GM23248 (cell line): ENCODE data around the gene HMGXB3. TPM values are rescaled to one million over a fixed set of nuclear protein-coding genes. Genes with fewer than 3 reads are reported as not detected.

Experiments
- DNase-seq: peaks from one replicate; pipeline ENCODE4 v3.0.0-alpha.2; 2015
- H2AFZ ChIP-seq: fragments of 200-600 bp; sonication (generic); 2 replicates; pipeline ENCODE4 v1.6.1; 2016; ENCODE audit warnings: antibody characterized with exemption
- H3F3A ChIP-seq: fragments of 200-600 bp; sonication (generic); 2 replicates; pipeline ENCODE4 v1.6.1; 2016; ENCODE audit warnings: mild to moderate bottlenecking, antibody characterized with exemption, mixed run types; ENCODE audit not compliant: insufficient read depth
- H3K27ac ChIP-seq: fragments of 200-600 bp; sonication (generic); 2 replicates; pipeline ENCODE4 v1.5.1; 2016; ENCODE audit warnings: mild to moderate bottlenecking
- H3K27me3 ChIP-seq: fragments of 200-600 bp; sonication (generic); replicated peaks from 2 replicates; pipeline ENCODE4 v1.6.1; 2016; ENCODE audit warnings: mild to moderate bottlenecking; ENCODE audit not compliant: insufficient read depth
- H3K36me3 ChIP-seq: fragments of 200-600 bp; sonication (generic); 2 replicates; pipeline ENCODE4 v1.6.1; 2016; ENCODE audit warnings: low read depth, mild to moderate bottlenecking
- H3K4me1 ChIP-seq: fragments of 200-600 bp; sonication (generic); 2 replicates; pipeline ENCODE4 v1.6.1; 2016; ENCODE audit warnings: mild to moderate bottlenecking; ENCODE audit not compliant: insufficient read depth
- H3K4me2 ChIP-seq: fragments of 200-600 bp; sonication (generic); one replicate; pipeline ENCODE4 v1.6.1; 2016; ENCODE audit warnings: mild to moderate bottlenecking; ENCODE audit not compliant: unreplicated experiment
- H3K4me3 ChIP-seq: fragments of 200-600 bp; sonication (generic); 2 replicates; pipeline ENCODE4 v1.5.1; 2016; ENCODE audit warnings: mild to moderate bottlenecking
- H3K79me2 ChIP-seq: fragments of 200-600 bp; sonication (generic); 2 replicates; pipeline ENCODE4 v1.6.1; 2016; ENCODE audit warnings: mild to moderate bottlenecking; ENCODE audit not compliant: insufficient read depth
- H3K9ac ChIP-seq: fragments of 200-600 bp; sonication (generic); 2 replicates; pipeline ENCODE4 v1.6.1; 2016; ENCODE audit warnings: mild to moderate bottlenecking
- H3K9me2 ChIP-seq: fragments of 200-600 bp; sonication (generic); 2 replicates; pipeline ENCODE4 v1.6.1; 2016; ENCODE audit warnings: mixed run types, mild to moderate bottlenecking, moderate library complexity; ENCODE audit not compliant: insufficient read depth
- H3K9me3 ChIP-seq: fragments of 200-600 bp; sonication (generic); one replicate; pipeline ENCODE4 v1.6.1; 2017; ENCODE audit warnings: low read depth
- H4K20me1 ChIP-seq: fragments of 200-600 bp; sonication (generic); 2 replicates; pipeline ENCODE4 v1.6.0; 2016; ENCODE audit not compliant: insufficient read depth
- EZH2 ChIP-seq: fragments of 200-600 bp; sonication (generic); IDR thresholded peaks from 2 replicates; pipeline ENCODE4 v1.6.1; 2018; ENCODE audit warnings: antibody characterized with exemption, mild to moderate bottlenecking; ENCODE audit not compliant: insufficient read depth, poor library complexity, severe bottlenecking
- EZH2phosphoT487 ChIP-seq: fragments of 200-600 bp; sonication (generic); IDR thresholded peaks from 2 replicates; pipeline ENCODE4 v1.6.1; 2018; ENCODE audit warnings: antibody characterized with exemption, moderate library complexity, mild to moderate bottlenecking, low read depth; ENCODE audit not compliant: insufficient read depth
- WGBS, 2 experiments: methylation state at CpG; one replicate each; pipeline ENCODE4 v1.1.6; 2015 to 2017; ENCODE audit warnings: low lambda C conversion rate in 2 of 2, low coverage in 1 of 2; ENCODE audit errors: missing lambda C conversion rate in 2 of 2; 5-methylcytosine and 5-hydroxymethylcytosine counted together
- in situ Hi-C: fragments of 300-500 bp; cut with MboI; formaldehyde crosslinking; loops from 2 replicates; pipeline ENCODE4 v1.15.0; 2020
- polyA plus RNA-seq: library from polyadenylated mRNA; unstranded; fragments of >200 nt; fragmentation: Nextera tagmentation; extraction: Ambion mirVana; gene quantifications from 2 replicates; pipeline ENCODE4 v1.2.1, GENCODE V29; 2016
- total RNA-seq: library from RNA; depleted of rRNA; stranded (reverse); fragments of >200 nt; shearing (Covaris generic); gene quantifications from 2 replicates; pipeline ENCODE4 v1.2.3, GENCODE V29; 2014

HMGXB3 gene
- total and polyA plus RNA-seq, 2 experiments from 2014 or later = 13.6 to 46.5 TPM

DNA sequence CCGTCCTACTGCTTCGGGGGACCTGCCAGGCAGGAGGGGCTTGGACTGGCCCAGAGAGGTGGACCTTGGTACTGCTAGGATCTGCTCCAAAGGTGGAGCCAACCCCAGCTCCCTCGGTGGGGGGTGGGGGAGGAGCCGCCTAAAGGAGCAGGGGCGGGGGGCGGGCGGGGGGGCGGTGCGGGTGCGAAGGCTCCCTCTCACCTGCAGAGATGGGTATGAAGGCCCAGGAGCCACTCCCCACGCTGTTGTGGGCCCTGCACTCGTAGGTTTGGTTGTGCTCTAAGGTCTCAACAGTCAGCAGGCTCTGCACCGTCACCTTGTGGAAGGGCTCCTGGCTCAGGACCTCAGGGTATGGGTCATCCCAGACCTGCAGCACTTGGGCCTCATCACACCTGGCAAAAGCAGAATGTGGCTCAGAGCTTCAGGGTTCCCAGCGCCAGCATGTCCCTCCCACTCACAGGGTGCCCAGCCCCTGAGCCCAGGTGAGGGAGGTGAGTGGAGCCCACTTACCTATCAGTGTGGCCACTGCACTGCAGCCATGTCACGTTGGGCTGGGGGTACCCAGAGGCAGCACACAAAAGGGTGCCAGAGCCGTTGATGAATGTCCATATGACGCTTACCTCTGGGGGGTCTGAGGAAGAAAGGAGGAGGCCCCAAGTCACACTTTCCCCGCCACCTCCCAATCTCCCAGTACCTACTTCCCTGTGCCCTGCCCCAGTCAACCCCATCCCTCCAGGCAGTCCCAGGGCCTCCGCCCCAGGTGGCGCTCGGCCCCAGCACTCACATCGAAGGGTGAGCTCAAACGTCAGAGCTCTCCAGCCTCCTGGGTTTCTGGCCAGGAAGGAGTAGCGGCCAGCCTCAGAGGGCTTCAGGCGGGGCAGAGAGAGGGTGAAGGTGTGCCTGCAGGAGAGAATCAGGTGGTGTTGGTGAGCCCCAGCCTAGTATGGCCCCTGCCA lies 69.4 kb downstream of the HMGXB3 start:
- Histone ChIP-seq H3K4me1 (peaks cover 29% of the 10 kb centered on the region), H3K9me2 (no peaks in the 10 kb centered on the region), H3K9ac (no peak overlapping the region), H4K20me1 (no peaks in the 10 kb centered on the region), H3K4me2 (no peak overlapping the region), H3K27me3 (no peaks in the 10 kb centered on the region), H3K79me2 (no peaks in the 10 kb centered on the region), H2AFZ (no peak overlapping the region), H3K9me3 (no peaks in the 10 kb centered on the region), H3K27ac (no peak overlapping the region), H3F3A (peaks cover 20% of the 10 kb centered on the region), H3K4me3 (no peak overlapping the region), H3K36me3 (no peaks in the 10 kb centered on the region)
- DNase-seq = no peak
- no peak for TF ChIP-seq EZH2phosphoT487
- no peak for TF ChIP-seq EZH2
- WGBS, 2 experiments = 86 to 91% methylated on average over 14 to 25 of the region's 25 CpGs
- in situ Hi-C loops = no loop called here

DNA sequence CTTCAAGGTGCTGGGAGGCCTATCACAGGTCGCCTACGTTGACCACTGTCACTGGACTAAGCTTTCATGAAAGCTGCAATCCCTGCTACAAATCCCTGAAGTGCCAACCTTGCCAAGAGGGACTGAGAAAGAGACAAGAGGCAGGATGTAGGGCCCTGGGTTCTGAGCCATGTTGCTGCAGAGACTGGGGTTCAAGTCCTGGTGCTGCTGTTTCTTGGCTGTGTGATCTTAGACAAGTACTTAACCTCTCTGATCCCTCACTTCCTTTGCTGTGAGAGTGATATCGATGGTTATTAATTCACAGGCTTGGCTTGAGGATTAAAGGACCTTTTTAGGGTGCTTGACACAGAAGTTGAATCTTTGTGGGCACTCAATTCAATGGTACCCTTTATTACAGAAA lies 70.3 kb downstream of the HMGXB3 start:
- Histone ChIP-seq H3K4me1 (peaks cover 21% of the 10 kb centered on the region), H3K9ac (no peak overlapping the region), H3K9me3 (no peaks in the 10 kb centered on the region), H3K4me2 (no peak overlapping the region), H4K20me1 (no peaks in the 10 kb centered on the region), H2AFZ (no peak overlapping the region), H3K9me2 (no peaks in the 10 kb centered on the region), H3K79me2 (no peaks in the 10 kb centered on the region), H3K4me3 (no peak overlapping the region), H3K27ac (no peak overlapping the region), H3F3A (peaks cover 15% of the 10 kb centered on the region), H3K36me3 (no peaks in the 10 kb centered on the region), H3K27me3 (no peaks in the 10 kb centered on the region)
- in situ Hi-C loops = no loop called here
- WGBS, 2 experiments = 95 to 98% methylated on average over 3 of the region's 3 CpGs
- TF ChIP-seq EZH2 (no peak), EZH2phosphoT487 (no peak)
- no peak for DNase-seq

DNA sequence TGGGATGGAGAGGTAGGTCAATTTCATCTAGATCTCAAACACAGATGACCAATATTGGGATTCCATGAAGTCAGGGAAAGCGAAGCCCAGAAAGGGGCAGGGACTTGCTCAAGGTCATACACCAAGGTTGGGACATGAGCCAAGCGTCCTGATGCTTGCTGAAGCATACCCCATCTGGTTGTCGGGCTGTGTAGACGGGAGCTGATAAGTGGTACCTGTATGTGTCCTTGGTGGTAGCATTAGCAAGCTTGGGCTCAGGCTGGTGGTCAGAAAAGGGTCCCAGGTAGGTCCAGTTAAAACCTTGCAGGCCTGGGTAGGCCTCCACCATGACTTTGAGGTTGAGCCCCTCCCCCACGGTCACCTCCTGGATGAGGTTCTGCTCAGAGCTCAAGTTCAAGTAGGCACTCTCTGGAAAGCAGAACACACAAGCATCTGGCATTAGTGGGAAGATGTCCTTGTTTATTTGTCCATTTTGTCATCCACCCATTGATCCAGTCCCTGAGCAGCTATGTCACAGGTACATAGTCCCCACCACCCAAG lies 72.6 kb downstream of the HMGXB3 start:
- TF ChIP-seq EZH2phosphoT487 (no peak), EZH2 (no peak)
- H2AFZ ChIP-seq = no peak overlapping the region
- H3K9me3 ChIP-seq = no peaks in the 10 kb centered on the region
- H3K27ac ChIP-seq = no peak overlapping the region
- in situ Hi-C loops = no loop called here
- no peak overlapping the region for H3K9ac ChIP-seq
- no peaks in the 10 kb centered on the region for H3K36me3 ChIP-seq
- no peaks in the 10 kb centered on the region for H3K4me1 ChIP-seq
- H3K4me2 ChIP-seq = no peak overlapping the region
- WGBS, 2 experiments = 73 to 76% methylated on average over 5 of the region's 5 CpGs
- no peak overlapping the region for H3K4me3 ChIP-seq
- H3K79me2 ChIP-seq = no peaks in the 10 kb centered on the region
- no peaks in the 10 kb centered on the region for H3K9me2 ChIP-seq
- H3K27me3 ChIP-seq = no peaks in the 10 kb centered on the region
- H4K20me1 ChIP-seq = no peaks in the 10 kb centered on the region
- DNase-seq = no peak
- no peaks in the 10 kb centered on the region for H3F3A ChIP-seq

DNA sequence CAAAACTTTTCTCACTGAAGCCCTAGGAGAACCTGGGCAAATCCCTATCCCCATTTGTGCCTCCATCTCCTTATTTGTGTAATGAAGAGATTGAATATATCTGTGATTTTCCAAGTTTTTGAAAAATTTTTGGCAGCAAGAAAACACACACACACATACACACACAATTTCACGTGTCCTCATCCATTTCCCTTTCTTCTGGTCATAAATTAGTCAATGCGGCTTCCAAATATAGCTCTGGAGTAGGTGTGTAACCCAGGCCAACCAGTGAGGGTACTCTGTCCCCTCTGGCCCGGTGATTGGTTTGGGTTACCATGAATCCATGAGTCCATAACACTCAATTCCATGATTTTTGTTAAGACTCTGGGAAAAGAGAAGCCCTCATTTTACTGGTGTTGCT lies 73.1 kb downstream of the HMGXB3 start:
- no peak for DNase-seq
- Histone ChIP-seq H3K9me2 (no peaks in the 10 kb centered on the region), H3K9me3 (no peaks in the 10 kb centered on the region), H3K9ac (no peak overlapping the region), H3K27me3 (no peaks in the 10 kb centered on the region), H3F3A (no peaks in the 10 kb centered on the region), H3K4me1 (no peaks in the 10 kb centered on the region), H3K36me3 (no peaks in the 10 kb centered on the region), H3K79me2 (no peaks in the 10 kb centered on the region), H2AFZ (no peak overlapping the region), H4K20me1 (no peaks in the 10 kb centered on the region), H3K4me2 (no peak overlapping the region), H3K27ac (no peak overlapping the region), H3K4me3 (no peak overlapping the region)
- TF ChIP-seq EZH2 (no peak), EZH2phosphoT487 (no peak)
- 49 to 52% methylated on average over 3 of the region's 3 CpGs for WGBS, 2 experiments
- in situ Hi-C loops = no loop called here
